Activated T-cell treated with anti-CD3 and anti-CD28 coated beads, Interleukin-2, amount 50 U/mL, for 24 hours (primary cell): ENCODE data around the gene CRMP1.

ENCODE experiments used
- DNase-seq: peaks from one replicate; pipeline ENCODE4 v3.0.0-alpha.2; 2020
- H3K27ac Mint-ChIP-seq: 2 replicates; pipeline ENCODE4 v1.8.0; 2020; ENCODE audit warnings: mild to moderate bottlenecking, mixed read lengths
- H3K27me3 Mint-ChIP-seq: 2 replicates; pipeline ENCODE4 v1.8.0; 2020; ENCODE audit warnings: mixed read lengths
- H3K36me3 Mint-ChIP-seq: 2 replicates; pipeline ENCODE4 v1.8.0; 2020; ENCODE audit warnings: low read depth, mixed read lengths
- H3K4me1 Mint-ChIP-seq: 2 replicates; pipeline ENCODE4 v1.8.0; 2020; ENCODE audit warnings: low read depth, mixed read lengths
- H3K4me3 Mint-ChIP-seq: 2 replicates; pipeline ENCODE4 v1.8.0; 2020; ENCODE audit warnings: mild to moderate bottlenecking, moderate library complexity, mixed read lengths
- H3K9me3 Mint-ChIP-seq: 2 replicates; pipeline ENCODE4 v1.8.0; 2020; ENCODE audit warnings: mixed read lengths

The CRMP1 gene

GRCh38 chr4:5782829-5783476, 109.9 kb downstream of the CRMP1 start:
- H3K9me3 Mint-ChIP-seq: no peaks in the 10 kb centered on the region
- H3K27me3 Mint-ChIP-seq: no peaks in the 10 kb centered on the region
- no peak for DNase-seq
- no peaks in the 10 kb centered on the region for H3K36me3 Mint-ChIP-seq
- H3K4me1 Mint-ChIP-seq: no peaks in the 10 kb centered on the region
- no peak overlapping the region for H3K4me3 Mint-ChIP-seq
- no peak overlapping the region for H3K27ac Mint-ChIP-seq

GRCh38 chr4:5781691-5782090, 111.2 kb downstream of the CRMP1 start:
- Mint-ChIP-seq H3K9me3 (peaks cover 5% of the 10 kb centered on the region), H3K4me3 (no peak overlapping the region), H3K36me3 (no peaks in the 10 kb centered on the region), H3K27me3 (no peaks in the 10 kb centered on the region), H3K4me1 (no peaks in the 10 kb centered on the region), H3K27ac (no peak overlapping the region)
- no peak for DNase-seq

GRCh38 chr4:5780831-5781480, 111.9 kb downstream of the CRMP1 start:
- no peaks in the 10 kb centered on the region for H3K27me3 Mint-ChIP-seq
- H3K36me3 Mint-ChIP-seq: no peaks in the 10 kb centered on the region
- peaks cover 9% of the 10 kb centered on the region for H3K9me3 Mint-ChIP-seq
- no peaks in the 10 kb centered on the region for H3K4me1 Mint-ChIP-seq
- DNase-seq: no peak
- no peak overlapping the region for H3K4me3 Mint-ChIP-seq
- H3K27ac Mint-ChIP-seq: no peak overlapping the region

DNA sequence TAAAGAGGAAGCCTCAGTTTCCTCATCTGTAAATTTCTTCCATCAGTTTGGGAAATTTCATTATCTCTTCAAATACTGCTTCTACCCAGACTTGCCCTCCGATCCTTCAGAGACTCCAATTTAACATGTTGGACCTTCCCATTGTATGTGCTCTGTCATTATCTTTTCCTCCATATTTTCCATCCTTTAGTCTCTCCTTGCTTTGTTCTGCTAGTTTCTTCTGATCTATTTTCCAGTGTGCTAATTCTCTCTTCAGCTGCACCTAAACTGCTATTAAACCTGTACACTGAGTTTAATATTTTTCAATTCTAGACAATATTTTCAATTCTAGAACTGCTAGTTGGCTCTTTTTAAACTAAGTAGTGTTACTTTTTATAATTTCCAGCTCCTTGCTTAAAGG, 116.4 kb downstream of the CRMP1 start:
- Mint-ChIP-seq H3K27me3 (peaks cover 3% of the 10 kb centered on the region), H3K9me3 (peaks cover 14% of the 10 kb centered on the region), H3K27ac (no peak overlapping the region), H3K4me1 (no peaks in the 10 kb centered on the region), H3K36me3 (no peaks in the 10 kb centered on the region), H3K4me3 (no peak overlapping the region)
- no peak for DNase-seq

- Mint-ChIP-seq H3K27ac (no peak overlapping the region), H3K4me3 (no peak overlapping the region), H3K27me3 (peaks cover 3% of the 10 kb centered on the region), H3K36me3 (no peaks in the 10 kb centered on the region), H3K4me1 (no peaks in the 10 kb centered on the region), H3K9me3 (peaks cover 14% of the 10 kb centered on the region)
- no peak for DNase-seq
These were observed 118.4 kb downstream of the CRMP1 start for GRCh38 chr4:5774416-5775036.

GRCh38 chr4:5773271-5773555, 119.7 kb downstream of the CRMP1 start:
- H3K27ac Mint-ChIP-seq: no peak overlapping the region
- H3K27me3 Mint-ChIP-seq: peaks cover 3% of the 10 kb centered on the region
- no peak overlapping the region for H3K4me3 Mint-ChIP-seq
- H3K9me3 Mint-ChIP-seq: peaks cover 14% of the 10 kb centered on the region
- no peaks in the 10 kb centered on the region for H3K36me3 Mint-ChIP-seq
- H3K4me1 Mint-ChIP-seq: no peaks in the 10 kb centered on the region
- no peak for DNase-seq

- Mint-ChIP-seq H3K27me3 (peaks cover 5% of the 10 kb centered on the region), H3K27ac (no peak overlapping the region), H3K4me1 (no peaks in the 10 kb centered on the region)
These were observed 120.2 kb downstream of the CRMP1 start for GRCh38 chr4:5772528-5773270.

More at GRCh38 chr4:5772528-5773270, 120.2 kb downstream of the CRMP1 start:
- H3K9me3 Mint-ChIP-seq: peaks cover 19% of the 10 kb centered on the region
- no peak overlapping the region for H3K4me3 Mint-ChIP-seq
- DNase-seq: no peak
- H3K36me3 Mint-ChIP-seq: no peaks in the 10 kb centered on the region
